HG03039 (cell line): Measurements from ENCODE around the gene CAV2.

Experiments used
- ATAC-seq: cut with Tn5 transposase; IDR thresholded peaks from one replicate; pipeline ENCODE4 v1.9.1; 2021; ENCODE audit warnings: mild to moderate bottlenecking, moderate library complexity; ENCODE audit not compliant: unreplicated experiment

Gene CAV2

GRCh38 chr7:116494472-116494871 lies 5.1 kb upstream of the CAV2 start:
- ATAC-seq: no peak

- ATAC-seq: no peak
These were observed 3.8 kb upstream of the CAV2 start for GRCh38 chr7:116495736-116496135.

- ATAC-seq: no peak
These were observed 2.9 kb upstream of the CAV2 start for GRCh38 chr7:116496653-116497052.

DNA sequence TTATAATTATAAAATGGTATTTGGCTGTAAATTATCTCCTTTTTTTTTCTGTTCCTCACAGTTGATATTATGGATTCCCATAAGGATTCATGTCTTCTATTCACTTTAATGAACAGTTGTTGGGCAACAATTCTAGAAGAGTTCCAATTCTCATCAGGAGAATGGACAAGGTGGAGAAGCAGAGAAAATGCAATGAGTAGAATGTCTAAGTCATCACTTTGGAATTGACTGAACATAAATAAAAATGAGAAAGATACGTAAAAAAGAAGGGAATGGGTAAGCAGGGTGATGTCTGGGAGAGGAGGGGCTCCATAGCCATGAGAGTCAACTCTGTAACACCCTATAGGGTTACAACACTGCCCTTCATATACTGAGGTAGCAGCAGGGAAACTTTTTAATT lies 1.8 kb upstream of the CAV2 start:
- ATAC-seq: no peak

DNA sequence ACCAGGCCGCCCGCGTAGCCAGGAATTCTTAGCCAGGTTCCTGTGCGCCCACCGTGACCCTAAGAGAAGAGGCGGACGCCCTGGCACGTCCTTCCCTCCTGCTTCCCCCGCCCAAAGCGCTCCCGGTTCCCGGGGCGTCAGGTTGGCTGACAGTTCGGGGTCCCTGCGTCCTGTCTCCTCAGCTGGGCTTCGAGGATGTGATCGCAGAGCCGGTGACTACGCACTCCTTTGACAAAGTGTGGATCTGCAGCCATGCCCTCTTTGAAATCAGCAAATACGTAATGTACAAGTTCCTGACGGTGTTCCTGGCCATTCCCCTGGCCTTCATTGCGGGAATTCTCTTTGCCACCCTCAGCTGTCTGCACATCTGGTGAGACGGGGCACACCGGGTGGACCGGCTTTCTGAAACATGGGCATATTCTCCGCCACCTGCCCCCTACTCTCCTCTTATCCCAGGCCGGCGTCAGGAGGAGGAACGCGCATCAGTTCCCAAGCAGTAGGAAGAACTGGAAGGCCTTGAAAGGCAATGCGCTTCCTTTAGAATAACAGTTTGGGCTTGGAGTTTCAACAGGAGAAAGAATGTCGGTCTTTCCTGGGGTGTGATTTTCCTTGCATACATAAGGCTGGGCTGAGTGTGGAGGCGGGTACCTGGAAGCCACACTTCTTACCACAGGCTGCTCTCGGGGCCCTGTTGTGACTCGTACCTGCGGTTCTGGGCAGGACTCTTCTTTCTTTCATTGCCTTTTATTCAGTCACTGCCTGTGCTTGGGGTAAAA lies 728 bp downstream of the CAV2 start:
- ATAC-seq: no peak

- ATAC-seq: no peak
These were observed 2.1 kb downstream of the CAV2 start for GRCh38 chr7:116501425-116502167.

DNA sequence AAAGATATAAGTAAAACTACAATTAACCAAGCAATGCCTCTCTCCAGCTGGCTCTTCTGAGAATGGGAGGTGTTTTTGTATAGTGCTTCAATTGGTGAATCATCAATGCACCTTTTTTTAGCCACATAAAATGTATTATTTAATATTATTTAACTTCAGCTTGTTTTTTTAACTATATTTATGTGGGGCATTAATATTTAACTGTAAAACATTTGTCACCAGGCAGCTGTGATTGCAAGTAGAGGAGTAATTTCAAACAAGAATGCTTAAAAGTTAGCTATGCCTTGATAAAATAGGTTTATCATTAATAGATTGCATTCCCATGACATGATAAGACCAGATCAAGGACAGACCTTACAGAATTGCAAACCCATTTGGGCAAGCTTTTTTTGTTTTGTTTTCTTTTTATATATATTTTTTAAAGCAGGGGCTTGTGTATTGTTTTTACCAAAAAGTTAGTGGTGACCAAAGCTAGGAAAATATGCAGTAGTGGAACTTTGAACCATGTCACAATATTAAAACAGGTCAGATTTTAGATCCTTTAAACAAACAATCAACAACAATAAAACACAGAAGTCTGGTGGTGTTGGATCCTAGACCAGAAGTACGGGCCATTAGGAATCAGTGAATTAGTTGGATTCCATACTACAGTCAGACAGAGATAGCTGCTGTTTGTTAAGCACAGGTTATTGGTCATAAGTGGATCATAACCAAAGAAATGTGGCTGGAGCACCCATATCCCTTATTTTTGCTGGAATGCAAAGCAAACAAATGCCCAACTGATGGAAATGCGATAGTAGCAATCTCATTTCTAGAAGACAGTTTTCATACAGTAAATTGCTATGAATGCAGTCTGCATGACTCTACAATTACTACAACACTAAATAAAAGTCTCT lies 2.9 kb downstream of the CAV2 start:
- no peak for ATAC-seq

GRCh38 chr7:116503835-116504234 lies 4.3 kb downstream of the CAV2 start:
- ATAC-seq: no peak

DNA sequence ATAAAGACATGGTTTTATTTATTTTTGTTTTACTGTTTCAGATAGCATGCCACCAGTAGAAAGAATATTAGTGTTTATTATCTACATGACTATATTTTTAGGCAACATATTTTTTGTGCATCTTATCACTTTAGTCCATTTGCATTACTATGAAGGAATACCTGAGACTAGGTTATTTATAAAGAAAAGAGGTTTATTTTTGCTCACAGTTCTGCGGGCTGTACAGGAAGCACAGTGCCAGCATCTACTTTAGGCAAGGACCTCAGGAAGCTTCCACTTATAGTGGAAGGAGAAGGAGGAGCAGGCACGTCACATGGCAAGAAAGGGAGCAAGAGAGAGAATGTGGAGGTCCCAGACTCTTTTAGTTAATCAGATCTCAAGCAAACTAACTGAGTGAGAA lies 5.7 kb downstream of the CAV2 start:
- ATAC-seq: no peak

GRCh38 chr7:116505823-116506222 lies 6.3 kb downstream of the CAV2 start:
- no peak for ATAC-seq

- no peak for ATAC-seq
These were observed 10.5 kb downstream of the CAV2 start for GRCh38 chr7:116509982-116510579.

DNA sequence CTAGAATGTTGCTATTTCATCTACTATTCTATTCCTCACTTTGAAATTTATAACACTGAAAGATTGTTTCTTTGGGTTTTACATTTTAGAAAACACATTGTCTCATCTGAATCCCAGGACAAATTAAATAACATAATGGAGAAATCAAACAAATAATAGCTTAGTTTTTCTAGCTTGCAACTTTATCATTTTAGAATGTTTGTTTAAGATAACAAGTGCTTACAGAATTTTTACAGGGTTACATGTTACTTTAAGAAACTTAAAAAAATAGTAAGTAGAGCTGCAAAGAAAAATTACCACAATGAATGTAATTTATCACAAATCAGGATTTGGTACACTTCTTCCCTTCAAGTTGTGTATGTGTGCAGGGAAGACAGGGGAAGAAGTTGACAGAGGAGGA lies 11.3 kb downstream of the CAV2 start:
- ATAC-seq: no peak

DNA sequence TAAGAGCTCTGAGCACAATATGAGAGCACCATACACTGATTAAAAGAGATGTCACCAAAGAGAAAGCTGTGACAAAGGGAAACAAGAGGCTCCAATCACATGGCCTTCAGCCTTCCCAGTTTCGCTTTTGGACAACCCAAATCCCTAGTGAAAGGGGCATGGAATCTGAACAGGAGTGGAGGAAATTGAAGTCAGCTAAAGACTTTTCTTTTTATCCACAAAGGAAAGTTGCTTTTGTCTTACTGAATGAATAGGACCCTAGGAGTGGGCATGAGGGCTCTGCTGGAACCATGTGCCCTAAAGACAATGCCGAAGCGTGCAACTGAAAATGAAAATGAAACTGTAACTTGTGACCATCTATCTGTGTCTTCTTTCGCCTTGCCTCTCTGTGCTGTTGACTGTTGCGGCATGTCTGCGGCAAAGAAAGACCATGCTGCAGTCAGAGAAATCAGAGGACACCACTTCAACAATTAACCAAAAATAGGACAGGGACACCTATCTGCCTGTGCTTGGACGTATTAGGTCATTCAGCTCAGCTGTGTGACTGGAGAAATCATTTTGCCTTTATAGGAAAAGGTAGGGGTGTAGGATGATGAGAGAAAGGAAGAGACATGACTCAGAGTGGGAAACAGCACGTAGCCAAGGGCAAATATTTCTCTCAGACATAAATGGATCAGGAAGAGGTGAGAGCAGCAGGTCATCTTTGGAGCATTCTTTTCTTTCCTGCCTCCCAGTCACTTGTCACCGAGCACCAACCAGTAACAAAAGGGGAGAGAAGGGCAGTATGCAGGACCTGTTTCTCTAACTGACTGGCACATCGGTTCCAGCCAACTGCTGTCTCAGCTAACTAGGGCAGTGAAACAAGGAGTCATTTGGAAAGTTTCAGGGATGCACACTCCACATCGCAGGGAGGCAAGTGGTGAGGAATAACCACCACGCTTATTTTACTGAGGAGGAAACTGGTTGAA lies 12.3 kb downstream of the CAV2 start:
- peak; percentile 99 for ATAC-seq

DNA sequence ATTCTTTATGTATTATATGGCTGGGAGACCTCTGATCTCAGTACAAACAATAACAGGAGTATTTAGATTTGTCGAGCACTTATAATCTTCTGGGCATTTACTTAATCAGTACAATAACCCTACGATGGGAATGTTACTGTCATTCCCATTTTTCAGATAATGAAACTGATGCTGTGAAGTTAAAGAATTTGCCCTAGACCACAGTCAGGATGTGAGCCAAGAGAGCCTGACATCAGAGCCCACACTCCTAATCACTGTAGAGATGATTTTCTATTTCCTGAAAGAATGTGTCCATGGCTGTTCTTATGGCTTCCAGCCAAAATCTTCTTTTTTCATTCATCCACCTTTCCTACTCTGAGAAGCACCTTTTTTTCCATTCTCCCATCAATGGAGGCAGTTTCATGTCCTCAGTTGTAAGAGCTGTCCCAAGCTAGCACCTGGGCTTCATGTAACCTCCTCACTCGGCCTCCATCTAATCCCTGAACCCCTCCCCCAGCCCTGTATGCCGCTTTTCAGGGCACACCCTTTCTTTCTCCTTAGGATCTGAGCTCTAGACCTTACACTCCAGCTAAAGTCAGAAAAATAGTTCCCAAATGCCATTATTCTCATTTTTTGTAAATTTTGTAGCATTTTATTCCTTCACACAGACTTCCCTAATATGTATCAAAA lies 13.1 kb downstream of the CAV2 start:
- ATAC-seq: no peak

DNA sequence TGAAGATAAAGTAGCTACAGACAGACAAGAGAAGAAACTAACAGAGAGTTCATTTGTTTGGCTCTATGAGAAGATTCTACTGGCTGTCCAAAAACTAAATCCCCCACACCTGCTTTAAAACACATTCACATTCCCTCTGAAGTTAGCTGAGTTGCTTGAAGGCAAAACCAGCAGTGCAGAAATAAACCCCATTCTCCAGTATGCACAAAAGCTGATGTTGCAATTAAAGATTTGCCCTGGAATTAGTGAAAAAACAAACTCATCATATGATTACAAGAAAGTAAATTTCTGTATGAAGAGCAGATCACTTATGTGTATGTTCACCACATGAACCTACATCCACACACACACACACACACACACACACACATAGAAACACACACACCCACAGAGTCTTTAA lies 16.0 kb downstream of the CAV2 start:
- ATAC-seq: no peak

GRCh38 chr7:116516324-116516723 lies 16.8 kb downstream of the CAV2 start:
- ATAC-seq: no peak

DNA sequence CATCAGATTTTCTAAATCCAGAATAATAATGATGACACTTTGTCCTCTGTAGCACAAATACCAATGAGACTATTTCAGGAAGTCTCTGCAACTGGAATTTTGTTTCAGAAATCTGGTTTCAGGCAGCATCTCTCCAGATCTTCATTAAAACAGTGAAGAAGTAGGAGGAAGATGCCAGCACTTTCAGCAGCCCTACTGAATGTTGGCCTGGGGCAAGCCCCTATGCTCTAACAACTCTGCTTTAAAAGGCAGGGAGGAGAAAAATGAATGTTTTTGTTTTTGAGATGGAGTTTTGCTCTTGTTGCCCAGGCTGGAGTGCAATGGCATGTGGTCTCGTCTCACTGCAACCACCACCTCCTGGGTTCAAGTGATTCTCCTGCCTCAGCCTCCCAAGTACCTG lies 18.1 kb downstream of the CAV2 start:
- ATAC-seq: no peak

DNA sequence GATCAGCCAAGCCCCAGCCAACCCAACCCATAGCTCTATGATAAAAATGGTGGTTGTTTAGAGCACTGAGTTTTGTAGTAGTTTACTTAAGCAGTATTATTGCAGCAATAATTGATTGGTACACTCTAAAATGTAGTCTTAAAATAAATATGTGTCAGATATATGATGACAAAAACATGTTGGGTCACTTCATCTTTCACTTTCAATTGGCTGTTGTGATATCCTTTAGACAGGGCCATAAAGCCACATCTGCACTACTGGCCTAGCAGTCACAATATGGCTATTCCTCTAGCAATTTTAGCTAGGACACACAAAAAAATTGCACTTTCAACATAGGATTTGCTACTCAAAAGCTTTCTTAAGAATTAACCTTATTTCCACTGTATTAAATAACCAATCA lies 19.4 kb downstream of the CAV2 start:
- ATAC-seq: no peak

GRCh38 chr7:116521046-116521664 lies 21.6 kb downstream of the CAV2 start:
- no peak for ATAC-seq
